ENCODE measurements around the gene ERVK3-1. TPM values are rescaled to one million over a fixed set of nuclear protein-coding genes. Genes with fewer than 3 reads are reported as not detected.

ERVK3-1 gene
- polyA plus RNA-seq, 3 donors = 34.6 to 61.5 (median 38.8) TPM

GRCh38 chr19:58355215-58355796, 50.1 kb downstream of the ERVK3-1 start:
- 96% methylated on average over 6 of the region's 10 CpGs for WGBS (ENCODE audit: insufficient coverage)
- Mint-ChIP-seq H3K9me3 (peaks cover 0 to 17% (median under 1%) of the 10 kb centered on the region in 7 donors), H3K27me3 (ENCODE audit: low read depth in 3 of 3) (peaks cover 28 to 46% (median 32%) of the 10 kb centered on the region in 3 donors), H3K4me1 (peaks cover 16% of the 10 kb centered on the region), H3K36me3 (peaks cover 4 to 11% of the 10 kb centered on the region in 2 donors), H3K27ac (peak overlapping the region in 1 of 7 donors; percentile 24), H3K4me3 (peak overlapping the region in 1 of 2 donors; percentile 76)
- Histone ChIP-seq H3K4me3 (replicated peaks in 1 of 3; ENCODE audit: low read depth in 2 of 3, low read length in 3 of 3) (no peak overlapping the region), H3K4me2 (replicated peaks; ENCODE audit: extremely low read depth, low read length, poor library complexity, severe bottlenecking) (no peak overlapping the region), H3K79me2 (ENCODE audit: insufficient read depth, low read length) (no peaks in the 10 kb centered on the region), H3K9ac (ENCODE audit: insufficient read depth, low read length, poor library complexity, severe bottlenecking) (no peak overlapping the region), H3K36me3 (replicated peaks in 1 of 2; ENCODE audit: control insufficient read depth in 1 of 2, insufficient read depth in 2 of 2, low read length in 2 of 2) (peaks cover 0 to 5% of the 10 kb centered on the region in 2 donors), H3K27ac (ENCODE audit: low read depth in 1 of 2, low read length in 2 of 2) (no peak overlapping the region), H3K27me3 (ENCODE audit: control insufficient read depth in 2 of 2, insufficient read depth in 2 of 2, low read length in 2 of 2) (peaks cover 6 to 31% of the 10 kb centered on the region in 2 donors), H2AFZ (ENCODE audit: insufficient read depth, low read depth, low read length, poor library complexity, severe bottlenecking) (no peak overlapping the region), H3K9me3 (replicated peaks in 1 of 2; ENCODE audit: control insufficient read depth in 1 of 2, insufficient read depth in 1 of 2, low read length in 2 of 2) (peaks cover 0 to 8% of the 10 kb centered on the region in 2 donors), H3K4me1 (ENCODE audit: control insufficient read depth in 1 of 2, insufficient read depth in 2 of 2, low read length in 2 of 2) (peaks cover 11 to 17% of the 10 kb centered on the region in 2 donors), H4K20me1 (ENCODE audit: insufficient read depth, low read length) (no peaks in the 10 kb centered on the region)
- no peak for DNase-seq
- intact Hi-C loops (cut with micrococcal nuclease) = no loop called here
- TF ChIP-seq CTCF (IDR thresholded peaks at IDR 0.05) = no peak

- Histone ChIP-seq H2AFZ (ENCODE audit: insufficient read depth, low read depth, low read length, poor library complexity, severe bottlenecking) (no peak overlapping the region), H3K9ac (ENCODE audit: insufficient read depth, low read length, poor library complexity, severe bottlenecking) (no peak overlapping the region), H3K27me3 (ENCODE audit: control insufficient read depth in 2 of 2, insufficient read depth in 2 of 2, low read length in 2 of 2) (peaks cover 6 to 31% of the 10 kb centered on the region in 2 donors), H4K20me1 (ENCODE audit: insufficient read depth, low read length) (no peaks in the 10 kb centered on the region), H3K79me2 (ENCODE audit: insufficient read depth, low read length) (no peaks in the 10 kb centered on the region), H3K4me3 (replicated peaks in 1 of 3; ENCODE audit: low read depth in 2 of 3, low read length in 3 of 3) (no peak overlapping the region), H3K4me2 (replicated peaks; ENCODE audit: extremely low read depth, low read length, poor library complexity, severe bottlenecking) (peak overlapping the region; percentile 36), H3K9me3 (replicated peaks in 1 of 2; ENCODE audit: control insufficient read depth in 1 of 2, insufficient read depth in 1 of 2, low read length in 2 of 2) (peaks cover 0 to 8% of the 10 kb centered on the region in 2 donors), H3K4me1 (ENCODE audit: control insufficient read depth in 1 of 2, insufficient read depth in 2 of 2, low read length in 2 of 2) (peaks cover 11 to 17% of the 10 kb centered on the region in 2 donors), H3K36me3 (replicated peaks in 1 of 2; ENCODE audit: control insufficient read depth in 1 of 2, insufficient read depth in 2 of 2, low read length in 2 of 2) (no peaks in the 10 kb centered on the region), H3K27ac (ENCODE audit: low read depth in 1 of 2, low read length in 2 of 2) (no peak overlapping the region)
- Mint-ChIP-seq H3K27ac (no peak overlapping the region), H3K9me3 (peaks cover 0 to 17% (median 0%) of the 10 kb centered on the region in 7 donors), H3K4me3 (peak overlapping the region; percentile 50 to 76), H3K36me3 (peaks cover 2 to 7% of the 10 kb centered on the region in 2 donors), H3K4me1 (peaks cover 14% of the 10 kb centered on the region), H3K27me3 (ENCODE audit: low read depth in 3 of 3) (peaks cover 26 to 40% (median 33%) of the 10 kb centered on the region in 3 donors)
- no peak for TF ChIP-seq CTCF (IDR thresholded peaks at IDR 0.05)
- DNase-seq = no peak
- whole genome bisulfite sequencing (ENCODE audit: insufficient coverage) = 12% methylated on average over 94 of the region's 94 CpGs
- intact Hi-C loops (cut with micrococcal nuclease) = no loop called here
Observed at GRCh38 chr19:58355908-58356765, 51.0 kb downstream of the ERVK3-1 start.

Measured in CD14-positive monocyte (primary cell).